Measurements from ENCODE around the gene RABGAP1L.

DNA sequence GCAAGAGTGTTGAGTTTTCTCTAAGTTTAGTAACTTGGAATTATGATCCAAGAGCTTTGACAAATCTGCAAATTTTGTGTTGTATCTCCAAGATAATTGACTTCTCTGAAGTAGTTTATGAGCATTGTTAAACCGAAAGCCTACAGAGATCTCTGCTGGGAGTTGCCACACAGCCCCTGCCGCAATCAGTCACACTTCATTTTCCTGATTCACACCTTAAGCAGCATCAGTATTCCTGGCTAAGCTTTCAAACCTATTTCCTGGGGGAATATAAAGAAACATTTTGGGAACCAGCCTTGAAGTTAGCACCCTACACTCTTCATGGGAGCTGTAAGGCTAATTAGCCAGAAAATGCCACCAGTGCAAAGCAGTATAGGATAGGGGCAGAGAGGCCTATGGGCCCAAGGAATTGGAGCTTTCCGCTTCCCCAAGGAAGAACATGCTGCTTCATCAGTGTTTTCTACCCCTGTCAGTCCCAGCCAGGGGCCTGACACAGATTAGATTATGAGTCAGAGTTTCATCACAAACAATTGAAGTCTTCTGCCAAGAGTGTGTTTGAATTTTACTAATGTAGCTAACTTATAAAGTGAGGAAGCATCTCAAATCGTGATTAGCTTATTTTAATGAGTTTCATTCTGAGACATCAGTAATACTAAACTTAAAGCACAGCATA lies 817.3 kb downstream of the RABGAP1L start:
- TF ChIP-seq RAD21 (IDR thresholded peaks at IDR 0.05; ENCODE audit: insufficient read depth, low read depth, low read length): no peak
- TF ChIP-seq, protein P1, sequence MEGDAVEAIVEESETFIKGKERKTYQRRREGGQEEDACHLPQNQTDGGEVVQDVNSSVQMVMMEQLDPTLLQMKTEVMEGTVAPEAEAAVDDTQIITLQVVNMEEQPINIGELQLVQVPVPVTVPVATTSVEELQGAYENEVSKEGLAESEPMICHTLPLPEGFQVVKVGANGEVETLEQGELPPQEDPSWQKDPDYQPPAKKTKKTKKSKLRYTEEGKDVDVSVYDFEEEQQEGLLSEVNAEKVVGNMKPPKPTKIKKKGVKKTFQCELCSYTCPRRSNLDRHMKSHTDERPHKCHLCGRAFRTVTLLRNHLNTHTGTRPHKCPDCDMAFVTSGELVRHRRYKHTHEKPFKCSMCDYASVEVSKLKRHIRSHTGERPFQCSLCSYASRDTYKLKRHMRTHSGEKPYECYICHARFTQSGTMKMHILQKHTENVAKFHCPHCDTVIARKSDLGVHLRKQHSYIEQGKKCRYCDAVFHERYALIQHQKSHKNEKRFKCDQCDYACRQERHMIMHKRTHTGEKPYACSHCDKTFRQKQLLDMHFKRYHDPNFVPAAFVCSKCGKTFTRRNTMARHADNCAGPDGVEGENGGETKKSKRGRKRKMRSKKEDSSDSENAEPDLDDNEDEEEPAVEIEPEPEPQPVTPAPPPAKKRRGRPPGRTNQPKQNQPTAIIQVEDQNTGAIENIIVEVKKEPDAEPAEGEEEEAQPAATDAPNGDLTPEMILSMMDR (IDR thresholded peaks at IDR 0.05 in 2 of 3, conservative IDR thresholded peaks at IDR 0.05 in 1 of 3; ENCODE audit: control insufficient read depth in 2 of 3, extremely low read depth in 1 of 3, insufficient read depth in 1 of 3, low read depth in 3 of 3, low read length in 3 of 3): no peak
- TF ChIP-seq, protein P2, sequence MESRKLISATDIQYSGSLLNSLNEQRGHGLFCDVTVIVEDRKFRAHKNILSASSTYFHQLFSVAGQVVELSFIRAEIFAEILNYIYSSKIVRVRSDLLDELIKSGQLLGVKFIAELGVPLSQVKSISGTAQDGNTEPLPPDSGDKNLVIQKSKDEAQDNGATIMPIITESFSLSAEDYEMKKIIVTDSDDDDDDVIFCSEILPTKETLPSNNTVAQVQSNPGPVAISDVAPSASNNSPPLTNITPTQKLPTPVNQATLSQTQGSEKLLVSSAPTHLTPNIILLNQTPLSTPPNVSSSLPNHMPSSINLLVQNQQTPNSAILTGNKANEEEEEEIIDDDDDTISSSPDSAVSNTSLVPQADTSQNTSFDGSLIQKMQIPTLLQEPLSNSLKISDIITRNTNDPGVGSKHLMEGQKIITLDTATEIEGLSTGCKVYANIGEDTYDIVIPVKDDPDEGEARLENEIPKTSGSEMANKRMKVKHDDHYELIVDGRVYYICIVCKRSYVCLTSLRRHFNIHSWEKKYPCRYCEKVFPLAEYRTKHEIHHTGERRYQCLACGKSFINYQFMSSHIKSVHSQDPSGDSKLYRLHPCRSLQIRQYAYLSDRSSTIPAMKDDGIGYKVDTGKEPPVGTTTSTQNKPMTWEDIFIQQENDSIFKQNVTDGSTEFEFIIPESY (IDR thresholded peaks at IDR 0.05): no peak
- TF ChIP-seq EZH2 (IDR thresholded peaks at IDR 0.05; ENCODE audit: borderline replicate concordance, control insufficient read depth, low read depth, low read length): no peak

Data from GM12878 (cell line).